GM18873 (cell line): ENCODE data around the gene IMMP2L.
A peak's percentile ranks its signal among the peaks of the same experiment; 100 is the strongest.

Source experiments
- ATAC-seq: cut with Tn5 transposase; IDR thresholded peaks from one replicate; pipeline ENCODE4 v1.9.1; 2021; ENCODE audit warnings: mild to moderate bottlenecking, moderate library complexity, moderate number of reproducible peaks; ENCODE audit not compliant: unreplicated experiment, low FRiP score

Gene IMMP2L

GRCh38 chr7:111018960-111019736 is 543.1 kb downstream of the IMMP2L start:
- no peak for ATAC-seq

- no peak for ATAC-seq
These were observed 543.8 kb downstream of the IMMP2L start for GRCh38 chr7:111018447-111018846.

DNA sequence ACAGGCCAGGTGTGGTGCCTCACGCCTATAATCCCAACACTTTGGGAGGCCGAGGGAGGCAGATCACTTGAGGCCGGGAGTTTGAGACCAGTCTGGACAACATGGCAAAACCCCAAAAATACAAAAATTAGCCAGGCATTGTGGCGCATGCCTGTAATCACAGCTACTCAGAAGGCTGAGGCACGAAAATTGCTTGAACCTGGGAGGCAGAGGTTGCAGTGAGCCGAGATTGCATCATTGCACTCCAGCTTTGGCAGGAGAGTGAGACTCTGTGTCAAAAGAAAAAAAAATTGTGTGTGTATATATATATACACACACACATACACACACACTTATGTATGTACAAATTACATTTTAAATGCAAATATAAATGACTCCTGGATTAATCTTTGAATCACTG is 548.2 kb downstream of the IMMP2L start:
- no peak for ATAC-seq

DNA sequence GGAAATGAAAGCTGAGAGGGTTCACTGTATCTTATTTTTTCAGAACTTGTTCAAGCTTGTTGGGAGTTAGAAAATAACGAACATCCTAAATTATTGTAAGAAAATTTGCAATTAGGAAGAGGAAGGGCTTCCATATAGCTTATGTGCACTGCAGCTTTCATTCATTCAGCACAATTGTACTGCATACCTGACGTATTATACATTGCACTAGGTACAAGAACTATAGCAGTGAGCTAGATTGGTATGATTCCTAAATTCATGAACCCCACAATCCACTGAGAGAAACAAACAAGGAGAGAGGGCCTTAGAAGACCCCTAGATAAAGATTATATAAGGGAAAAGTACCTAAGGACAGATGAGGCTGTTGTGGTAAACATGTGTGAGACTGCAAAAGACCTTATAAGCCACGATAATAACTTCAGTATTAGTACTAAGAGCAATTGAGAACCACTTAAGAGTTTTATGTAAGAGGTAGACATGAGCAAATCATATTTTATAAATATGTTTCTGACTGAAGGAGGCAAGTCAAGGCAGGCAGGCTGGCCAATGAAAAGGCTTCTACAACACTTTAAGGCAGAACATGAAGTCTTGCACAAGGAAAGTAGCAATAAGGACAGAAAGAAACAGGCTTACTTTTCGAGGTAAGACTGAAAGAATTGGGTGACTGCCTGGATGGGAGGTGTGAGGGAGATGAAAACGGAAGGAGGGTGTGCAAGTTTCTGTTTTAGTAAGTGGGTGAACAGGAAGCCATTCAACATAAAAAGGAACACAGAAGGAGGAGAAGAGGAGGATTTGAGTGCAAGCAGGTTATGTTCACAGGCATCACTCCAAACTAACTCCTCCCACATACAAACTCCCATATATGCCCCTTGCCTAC is 549.3 kb downstream of the IMMP2L start:
- peak; percentile 97 for ATAC-seq

- no peak for ATAC-seq
These were observed 550.1 kb downstream of the IMMP2L start for GRCh38 chr7:111012149-111012548.

- ATAC-seq: no peak
These were observed 550.8 kb downstream of the IMMP2L start for GRCh38 chr7:111011520-111011919.

DNA sequence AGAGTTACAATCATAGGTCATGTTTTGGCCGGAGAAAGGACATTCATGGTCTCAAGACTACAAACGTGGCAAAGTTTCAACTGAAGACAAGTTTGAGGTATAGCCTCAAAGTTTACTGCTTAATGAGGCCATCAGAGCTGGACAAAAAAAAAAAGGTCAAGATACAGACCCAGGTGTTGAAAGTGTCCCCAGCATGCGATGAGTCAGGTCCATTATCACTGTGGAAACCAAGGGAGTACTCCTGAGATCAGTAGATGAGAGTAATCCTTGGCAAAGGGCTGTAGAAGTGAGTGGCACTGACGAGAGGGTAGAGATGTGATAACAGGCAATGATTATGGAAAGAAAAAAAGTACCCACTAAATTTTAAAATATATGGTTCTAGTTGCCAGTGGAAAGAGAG is 551.5 kb downstream of the IMMP2L start:
- ATAC-seq: no peak

- ATAC-seq: no peak
These were observed 552.7 kb downstream of the IMMP2L start for GRCh38 chr7:111009526-111010040.

GRCh38 chr7:111006691-111007090 is 555.6 kb downstream of the IMMP2L start:
- no peak for ATAC-seq

DNA sequence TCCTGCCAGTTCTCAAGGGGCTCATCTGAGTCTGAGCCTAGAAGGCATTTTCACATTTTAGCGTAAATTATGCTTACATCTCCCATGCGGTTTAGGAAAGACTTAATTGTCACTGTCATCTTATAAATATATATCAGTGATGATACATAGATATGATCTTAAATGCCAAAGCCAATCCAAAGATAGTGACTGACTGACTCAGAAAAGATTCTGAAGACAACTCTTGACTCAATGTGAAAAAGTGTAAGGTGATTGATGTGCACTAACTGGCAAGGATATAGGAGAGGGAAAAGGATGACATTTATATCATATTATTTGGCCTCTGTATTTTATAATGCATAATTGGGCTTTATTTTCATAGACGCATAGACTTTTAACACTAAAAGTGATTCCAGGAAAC is 556.3 kb downstream of the IMMP2L start:
- no peak for ATAC-seq

DNA sequence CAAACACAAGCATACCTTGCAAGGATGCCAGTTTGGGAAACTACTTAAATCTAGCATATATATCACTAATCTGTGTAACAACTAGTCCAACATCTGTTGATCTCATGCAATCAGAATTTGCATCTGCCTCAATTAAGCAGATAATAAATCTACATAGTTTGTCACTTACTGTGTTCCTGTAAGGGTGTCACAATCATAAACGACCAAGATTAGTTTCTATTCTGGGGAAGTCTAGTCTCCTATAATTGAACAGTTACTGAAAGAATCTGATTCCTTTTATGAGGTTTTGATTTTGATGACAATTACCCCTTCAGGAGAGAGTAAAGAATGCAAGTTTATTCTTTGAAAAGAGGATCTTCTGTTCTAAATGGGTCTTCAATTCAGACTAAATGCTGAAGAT is 556.8 kb downstream of the IMMP2L start:
- ATAC-seq: no peak

DNA sequence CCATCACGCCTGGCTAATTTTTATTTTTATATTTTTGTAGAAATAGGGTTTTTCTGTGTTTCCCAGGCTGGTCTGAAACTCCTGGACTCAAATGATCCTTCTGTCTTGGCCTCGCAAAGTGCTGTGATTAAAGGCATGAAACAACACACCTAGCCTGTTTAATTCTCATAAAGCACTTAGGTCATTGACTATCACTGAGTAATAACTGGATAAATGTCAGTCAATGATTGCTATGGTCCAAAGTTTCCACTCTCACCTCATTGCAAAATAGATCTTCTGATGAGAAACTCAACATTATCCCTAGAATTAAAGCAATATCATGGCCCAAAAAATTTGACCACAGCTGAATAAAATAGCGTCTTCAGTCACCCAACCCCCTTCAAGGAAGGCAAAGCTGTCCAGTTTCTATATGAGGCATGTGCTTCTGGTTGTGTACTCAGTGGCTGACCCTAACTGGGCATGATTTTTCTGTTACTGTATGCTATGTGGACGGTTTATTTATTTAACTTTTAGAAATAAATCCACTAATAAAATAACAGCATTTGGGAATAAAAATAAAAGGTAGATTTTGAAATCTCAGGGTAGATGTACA is 557.9 kb downstream of the IMMP2L start:
- no peak for ATAC-seq

GRCh38 chr7:111003883-111004282 is 558.4 kb downstream of the IMMP2L start:
- no peak for ATAC-seq

- ATAC-seq: no peak
These were observed 568.0 kb downstream of the IMMP2L start for GRCh38 chr7:110994028-110994967.

- no peak for ATAC-seq
These were observed 573.3 kb downstream of the IMMP2L start for GRCh38 chr7:110988890-110989501.

GRCh38 chr7:110988348-110988747 is 573.9 kb downstream of the IMMP2L start:
- no peak for ATAC-seq

- no peak for ATAC-seq
These were observed 575.1 kb downstream of the IMMP2L start for GRCh38 chr7:110987127-110987693.

GRCh38 chr7:110983822-110984456 is 578.4 kb downstream of the IMMP2L start:
- no peak for ATAC-seq
